ENCODE data around the gene PGLYRP2. TPM values are rescaled to one million over a fixed set of nuclear protein-coding genes. Genes with fewer than 3 reads are reported as not detected.

Gene PGLYRP2
- polyA plus RNA-seq, 10 donors = not detected

DNA sequence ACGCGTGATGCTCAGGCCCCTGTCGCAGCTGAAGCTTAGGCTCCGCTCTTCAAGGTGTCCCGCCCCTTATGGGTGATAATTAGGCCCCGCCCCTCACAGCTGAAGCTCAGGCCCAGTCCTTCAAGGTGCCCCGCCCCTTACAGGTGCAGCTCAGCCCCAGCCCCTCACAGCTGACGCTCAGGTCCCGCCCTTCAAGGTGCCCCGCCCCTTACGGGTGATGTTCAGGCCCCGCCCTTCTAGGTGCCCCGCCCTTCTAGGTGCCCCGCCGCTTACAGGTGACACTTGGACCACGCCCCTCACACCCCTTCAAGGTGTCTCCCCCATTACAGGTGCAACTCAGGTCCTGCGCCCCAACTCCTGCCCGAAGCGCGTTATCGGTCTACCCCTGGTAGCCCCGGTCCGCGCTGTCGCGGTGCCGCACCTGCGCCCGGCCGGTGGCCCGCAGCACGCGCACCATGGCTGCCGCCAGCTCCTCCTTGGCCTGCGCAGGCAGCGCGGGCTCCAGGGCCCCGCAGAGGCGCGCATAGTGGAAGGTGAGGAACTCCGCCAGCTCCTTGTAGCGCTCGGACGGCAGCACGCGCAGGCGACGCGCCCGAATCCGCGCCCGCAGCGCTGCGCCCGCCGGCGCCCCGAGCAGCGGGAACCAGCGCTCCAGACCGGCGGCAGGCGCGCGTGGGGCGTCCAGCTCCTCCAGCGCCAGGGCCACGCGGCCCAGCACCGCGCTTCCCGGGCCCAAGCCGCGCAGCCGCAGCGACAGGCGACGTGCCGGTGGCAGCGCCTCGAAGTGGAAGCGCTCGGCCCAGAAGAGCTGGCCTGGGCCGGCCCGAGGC, 22.2 kb downstream of the PGLYRP2 start:
- no peak for DNase-seq

- no peak for DNase-seq
Observed at GRCh38 chr19:15456441-15456840, 22.9 kb downstream of the PGLYRP2 start.

- DNase-seq = no peak
Observed at GRCh38 chr19:15455996-15456395, 23.3 kb downstream of the PGLYRP2 start.

DNA sequence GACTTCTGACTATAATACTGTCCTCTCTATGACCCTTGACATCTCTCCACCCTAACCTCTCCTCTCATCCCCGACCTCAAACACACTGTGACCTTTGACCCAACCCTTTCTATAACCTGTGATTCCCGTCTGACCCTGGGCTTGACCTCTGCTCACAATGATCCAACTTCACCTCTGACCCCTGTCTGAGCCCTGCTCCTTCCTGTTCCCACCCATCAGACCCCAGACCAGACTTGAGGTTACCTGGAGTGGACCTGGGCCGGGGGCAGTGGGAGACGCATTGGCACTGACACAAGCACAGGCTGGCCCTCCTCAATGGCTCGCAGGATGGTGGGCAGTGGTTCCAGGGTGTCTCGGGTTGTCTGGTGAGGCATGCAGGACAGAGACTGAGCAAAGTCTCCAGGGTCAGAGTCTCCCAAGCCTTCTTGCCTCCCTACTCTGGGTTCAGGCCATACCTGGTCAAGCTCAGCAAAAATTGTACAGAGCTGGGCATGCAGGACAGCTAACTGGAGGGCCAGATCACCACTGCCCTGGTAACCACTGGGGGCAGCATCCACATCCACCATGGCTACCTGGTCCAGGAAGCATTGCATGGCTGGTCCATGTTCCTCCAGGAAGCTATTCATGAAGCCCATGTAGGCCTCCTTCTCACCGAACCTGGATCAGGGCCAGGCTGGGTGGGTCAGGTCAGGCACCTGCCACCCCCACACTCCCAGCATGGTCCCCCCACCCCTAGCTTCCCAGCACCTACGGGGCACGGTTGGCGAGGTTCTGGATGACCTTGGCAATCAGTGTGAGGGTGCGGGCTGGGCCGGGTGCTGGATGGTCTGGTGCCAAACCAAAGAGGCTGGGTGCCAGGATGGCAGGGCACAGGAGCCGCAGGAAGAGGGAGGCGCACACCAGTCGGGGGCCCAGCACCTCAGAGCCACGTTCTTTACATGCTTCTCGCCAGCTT, 25.1 kb downstream of the PGLYRP2 start:
- DNase-seq = no peak

GRCh38 chr19:15453091-15453578, 26.2 kb downstream of the PGLYRP2 start:
- peak in 1 of 3 donors; percentile 55 for DNase-seq

DNA sequence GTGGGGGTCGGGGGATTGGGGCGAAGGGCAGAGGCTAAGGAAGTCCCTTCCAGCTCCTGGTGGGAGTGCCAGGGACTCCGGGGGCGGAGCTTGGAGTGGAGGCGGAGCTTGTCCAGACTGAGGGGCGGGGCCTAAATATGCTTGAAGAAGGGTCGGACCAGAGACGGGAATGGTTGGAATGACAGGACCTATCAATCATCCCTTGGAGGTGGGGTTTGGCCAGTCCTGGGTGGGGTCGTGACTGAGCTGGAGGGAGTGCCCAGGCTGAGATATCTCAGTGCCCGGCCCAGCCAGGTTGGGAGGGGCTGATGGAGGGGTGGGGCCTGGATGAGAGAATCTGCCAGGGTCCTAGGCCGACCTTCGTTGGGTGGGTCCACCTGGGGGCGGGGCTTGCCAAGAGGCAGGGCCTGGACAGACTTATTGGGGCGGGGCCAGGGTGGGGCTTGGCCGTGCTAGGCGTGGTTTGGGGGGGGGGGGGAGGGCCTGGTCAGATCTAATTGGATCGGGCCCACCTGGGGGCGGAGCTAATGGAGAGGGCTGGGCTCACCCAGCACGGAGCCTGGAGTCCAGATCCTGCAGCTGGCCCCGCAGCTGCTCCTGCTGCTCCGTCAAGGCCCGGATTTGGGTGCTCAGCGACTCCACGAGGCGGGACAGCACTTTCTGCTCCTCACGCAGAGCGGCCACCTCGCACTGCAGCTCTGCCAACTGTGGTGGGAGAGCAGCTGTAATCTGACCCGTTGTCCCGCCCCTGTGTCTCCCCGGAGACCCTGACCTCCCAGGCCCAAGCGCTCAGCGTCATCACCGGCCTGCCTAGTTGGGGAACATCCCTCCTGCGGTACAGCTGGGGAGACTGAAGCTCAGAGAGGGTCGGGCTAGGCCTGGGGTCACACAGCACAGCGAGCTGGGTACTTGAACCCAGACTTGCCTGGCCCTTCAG, 26.9 kb downstream of the PGLYRP2 start:
- peak; percentile 74 to 90 (median 82) for DNase-seq

DNA sequence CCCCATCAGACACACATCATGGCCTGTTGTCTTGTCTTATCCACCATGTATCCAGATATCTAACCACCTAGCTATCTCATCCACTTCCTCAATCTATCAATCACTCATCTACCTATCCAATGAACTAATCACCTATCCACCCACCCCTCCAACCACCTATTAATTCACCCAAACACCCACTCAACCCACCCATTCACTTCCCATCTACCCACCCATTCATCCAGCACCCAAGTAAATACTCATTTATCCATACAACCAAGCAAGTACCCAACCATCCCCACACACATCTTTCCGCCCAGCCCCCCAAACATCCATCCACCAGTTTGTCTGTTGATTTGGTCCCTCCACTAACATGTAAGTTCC, 28.8 kb downstream of the PGLYRP2 start:
- no peak for DNase-seq

- DNase-seq = peak; percentile 72 to 85 (median 78)
Observed at GRCh38 chr19:15449620-15450527, 29.4 kb downstream of the PGLYRP2 start, which contains the start of gene WIZ. WIZ (minus strand) TSS chr19:15449956; CDS start chr19:15448307, 1,649 bp downstream.

- DNase-seq = peak in 1 of 3 donors; percentile 56
Observed at GRCh38 chr19:15448778-15449619, 30.3 kb downstream of the PGLYRP2 start.

DNA sequence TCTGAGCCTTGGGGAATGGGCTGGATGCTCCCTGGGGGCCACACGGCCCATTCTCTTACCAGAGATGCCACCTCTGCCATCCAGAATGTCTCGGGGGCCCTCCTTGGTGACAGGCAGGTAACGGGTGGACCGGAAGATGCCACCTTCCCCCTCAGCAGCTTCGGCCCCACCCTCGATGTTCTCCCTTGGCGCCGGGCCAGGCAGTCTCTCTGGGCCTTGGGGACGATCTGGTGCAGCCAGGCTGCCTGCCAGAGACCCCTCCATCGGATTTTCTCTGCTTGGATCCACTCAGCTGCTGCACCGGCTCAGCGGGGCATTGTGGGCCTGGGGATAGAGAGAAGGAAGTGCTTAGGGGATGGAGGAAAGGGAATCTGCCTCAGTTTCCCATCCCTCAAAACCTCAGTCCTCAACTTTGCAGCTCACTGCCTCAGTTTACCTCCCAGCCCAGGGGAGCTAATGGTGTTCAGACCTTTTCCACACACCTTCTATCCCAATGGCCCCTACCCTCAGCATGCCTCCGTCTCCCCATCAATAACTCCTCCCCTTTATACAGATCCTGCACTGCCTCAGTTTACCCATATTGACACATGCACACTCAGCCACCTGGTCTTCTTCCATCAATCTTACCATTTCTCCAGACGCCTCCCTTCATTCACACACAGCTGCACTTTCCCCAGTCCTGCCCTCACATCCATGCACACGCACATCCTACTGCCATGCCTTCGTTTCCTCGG, 31.1 kb downstream of the PGLYRP2 start:
- no peak for DNase-seq

DNA sequence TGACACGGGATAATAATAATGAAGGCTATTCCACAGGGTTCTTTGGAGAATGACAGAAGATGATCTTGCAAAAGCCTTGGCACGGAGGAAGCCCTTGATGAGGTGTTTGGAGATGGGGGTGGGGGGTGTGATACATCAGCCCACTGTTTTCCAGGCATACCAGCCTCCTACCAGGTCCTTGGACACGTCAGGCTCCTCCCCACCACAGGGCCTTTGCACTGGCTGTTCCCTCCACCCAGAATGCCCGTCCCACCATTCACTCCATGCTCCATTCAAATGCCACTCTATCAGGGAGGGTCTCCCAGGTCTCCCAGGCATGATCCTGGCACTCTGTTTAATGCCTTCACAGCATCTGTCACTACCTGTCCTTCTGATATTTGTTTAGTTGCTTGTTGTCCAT, 32.2 kb downstream of the PGLYRP2 start:
- no peak for DNase-seq

DNA sequence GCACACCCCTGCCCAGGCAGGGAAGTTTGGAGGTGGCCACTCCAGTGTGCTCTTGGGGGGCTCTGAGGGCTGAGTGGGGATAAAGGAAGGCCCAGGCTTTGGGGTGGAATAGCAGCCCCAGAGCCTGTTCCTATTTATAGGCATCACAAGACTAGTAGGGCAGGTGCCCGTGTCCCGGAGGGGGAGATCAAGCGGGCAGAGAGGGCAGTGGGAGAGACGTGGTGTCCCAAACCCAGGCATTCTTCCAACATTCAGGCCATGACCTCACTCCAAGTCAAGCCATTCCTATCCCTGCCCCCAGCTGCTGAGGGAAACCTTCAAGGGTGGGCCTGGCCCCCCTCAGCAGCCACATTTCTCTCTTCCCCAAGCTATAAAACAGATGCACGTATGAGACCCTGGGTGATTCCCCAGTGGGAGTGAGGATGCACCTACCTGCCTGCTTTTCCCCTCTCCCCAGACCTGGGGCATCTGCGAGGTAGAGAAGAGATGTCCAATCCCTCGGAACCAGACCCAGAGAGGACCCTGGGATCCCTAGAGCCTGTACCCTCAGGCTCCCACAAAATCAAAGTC, 33.4 kb downstream of the PGLYRP2 start:
- no peak for DNase-seq

- DNase-seq = no peak
Observed at GRCh38 chr19:15445227-15445605, 34.1 kb downstream of the PGLYRP2 start.

- no peak for DNase-seq
Observed at GRCh38 chr19:15444505-15445226, 34.6 kb downstream of the PGLYRP2 start.

DNA sequence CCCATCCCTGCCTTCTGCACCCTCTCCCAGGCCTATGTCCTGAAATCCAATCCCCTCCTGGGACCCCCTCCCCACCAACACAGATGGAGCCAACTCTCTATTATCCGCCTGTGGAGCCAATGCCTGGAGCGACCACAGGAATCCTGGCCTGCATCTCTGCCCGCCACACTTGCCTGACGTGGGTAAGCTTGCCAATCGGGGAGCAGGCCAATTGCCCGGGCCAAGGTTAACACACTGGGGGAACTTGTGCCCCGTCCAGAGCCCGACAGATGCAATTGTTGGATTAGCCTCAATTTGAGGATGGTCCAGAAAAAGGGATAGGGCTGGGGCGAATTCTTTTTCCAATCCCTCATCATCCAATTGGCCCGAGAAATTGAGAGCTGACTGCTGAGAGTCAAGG, 35.5 kb downstream of the PGLYRP2 start:
- no peak for DNase-seq

DNA sequence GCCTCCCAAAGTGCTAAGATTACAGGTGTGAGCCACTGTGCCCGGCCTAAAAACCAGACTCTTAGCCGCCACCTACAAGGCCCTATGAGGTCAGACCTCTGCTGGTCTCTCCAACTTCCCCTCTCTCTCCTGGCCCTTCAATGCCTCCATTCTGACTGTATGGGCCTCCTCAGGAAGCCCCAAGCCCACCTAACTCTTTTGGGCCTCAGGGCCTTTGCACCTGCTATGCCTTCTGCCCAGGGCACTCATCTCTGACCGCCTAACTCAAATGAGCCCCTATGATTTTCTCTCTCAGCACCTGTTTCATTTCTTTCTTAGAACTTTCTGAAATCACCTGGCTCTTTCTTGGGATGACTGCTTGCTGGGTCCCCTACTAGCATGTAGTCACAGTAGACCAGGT, 36.0 kb downstream of the PGLYRP2 start:
- DNase-seq = no peak

DNA sequence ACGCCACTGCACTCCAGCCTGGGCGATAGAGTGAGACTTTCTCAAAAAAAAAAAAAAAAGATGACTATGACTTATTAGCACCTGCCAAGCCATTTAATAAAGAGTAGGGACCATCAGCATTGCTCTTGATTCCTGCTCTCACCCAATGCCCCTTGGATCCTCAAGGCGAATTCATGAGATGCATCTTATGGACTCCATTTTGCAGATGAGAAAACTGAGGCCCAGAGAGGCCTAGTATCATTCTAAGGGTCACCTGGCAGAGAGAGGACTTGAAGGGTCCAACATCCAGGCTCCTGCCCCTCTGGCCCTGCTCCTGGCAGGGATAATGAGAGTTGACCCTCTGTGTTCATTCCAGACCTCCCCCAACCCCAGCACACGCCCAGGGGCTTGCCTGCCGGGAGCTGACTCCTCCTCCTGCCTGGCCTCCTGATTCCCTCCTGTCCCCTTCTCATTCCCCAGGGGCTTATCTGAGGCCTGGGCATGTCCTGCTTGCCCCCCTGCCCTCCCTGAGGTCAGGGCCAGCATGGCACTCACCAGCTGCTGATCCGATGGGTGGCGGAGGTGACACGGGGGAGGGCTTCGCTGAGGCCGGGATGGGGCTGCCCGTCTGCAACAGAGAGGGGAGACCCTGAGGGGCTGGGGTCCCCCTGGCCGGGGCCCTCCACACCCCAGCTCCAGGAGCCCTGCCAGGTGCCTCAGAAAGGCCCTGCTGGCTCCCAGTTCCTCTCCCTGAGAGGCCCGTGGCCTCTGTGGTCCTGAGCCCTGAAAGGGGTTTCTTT, 37.0 kb downstream of the PGLYRP2 start:
- no peak for DNase-seq
